Osteoblast (primary cell): ENCODE data around the gene PLEKHH1. TPM values are rescaled to one million over a fixed set of nuclear protein-coding genes. Genes with fewer than 3 reads are reported as not detected.

ENCODE experiments used
- DNase-seq: peaks from one replicate; pipeline ENCODE4 v3.0.0; 2011; ENCODE audit warnings: low spot score, mixed read lengths; ENCODE audit not compliant: insufficient read length; ENCODE audit errors: missing footprints
- H2AFZ ChIP-seq: 2 replicates; pipeline ENCODE4 v1.6.0; 2011; ENCODE audit warnings: mild to moderate bottlenecking, low read length
- H3K27ac ChIP-seq: 2 replicates; pipeline ENCODE4 v1.5.1; 2011; ENCODE audit warnings: mild to moderate bottlenecking, low read depth, low read length, moderate library complexity
- H3K27me3 ChIP-seq: 2 replicates; pipeline ENCODE4 v1.6.0; 2012; ENCODE audit warnings: mild to moderate bottlenecking, control low read depth, inconsistent platforms, low read length, moderate library complexity; ENCODE audit not compliant: insufficient read depth
- H3K36me3 ChIP-seq: 2 replicates; pipeline ENCODE4 v1.5.1; 2011; ENCODE audit warnings: mild to moderate bottlenecking, low read length, control low read depth, moderate library complexity; ENCODE audit not compliant: insufficient read depth
- H3K4me1 ChIP-seq: 2 replicates; pipeline ENCODE4 v1.5.1; 2011; ENCODE audit warnings: mild to moderate bottlenecking, low read length, control low read depth, moderate library complexity; ENCODE audit not compliant: insufficient read depth
- H3K4me2 ChIP-seq: 2 replicates; pipeline ENCODE4 v1.6.0; 2011; ENCODE audit warnings: mild to moderate bottlenecking, low read length; ENCODE audit not compliant: insufficient read depth
- H3K4me3 ChIP-seq: fragments of 200-600 bp; sonication (generic); 3 replicates; pipeline ENCODE4 v1.5.1; 2012; ENCODE audit warnings: mild to moderate bottlenecking, low read length, inconsistent platforms; ENCODE audit not compliant: insufficient read depth
- H3K79me2 ChIP-seq: 2 replicates; pipeline ENCODE4 v1.6.0; 2012; ENCODE audit warnings: mild to moderate bottlenecking, low read length, control low read depth, inconsistent platforms; ENCODE audit not compliant: insufficient read depth
- H3K9me3 ChIP-seq: 2 replicates; pipeline ENCODE4 v1.5.1; 2011; ENCODE audit warnings: low read depth, low read length, control low read depth
- H4K20me1 ChIP-seq: 2 replicates; pipeline ENCODE4 v1.6.0; 2012; ENCODE audit warnings: mild to moderate bottlenecking, low read length, control low read depth; ENCODE audit not compliant: insufficient read depth
- CTCF ChIP-seq: IDR thresholded peaks from 2 replicates; pipeline ENCODE4 v1.5.1; 2011; ENCODE audit warnings: mild to moderate bottlenecking, low read depth, low read length, moderate library complexity; ENCODE audit errors: extremely low read depth
- total RNA-seq: library from RNA; depleted of rRNA; stranded (reverse); fragments of >200 nt; gene quantifications from 2 replicates; pipeline ENCODE4 v1.2.3, GENCODE V29; 2012

PLEKHH1 gene
- total RNA-seq, 1 donor = 1.1 TPM

- Histone ChIP-seq H3K4me2 (peak overlapping the region; percentile 85), H3K27me3 (peaks cover 8% of the 10 kb centered on the region), H3K4me3 (peak overlapping the region; percentile 75), H3K79me2 (no peaks in the 10 kb centered on the region), H4K20me1 (no peaks in the 10 kb centered on the region), H2AFZ (peak overlapping the region; percentile 91), H3K9me3 (no peaks in the 10 kb centered on the region), H3K27ac (no peak overlapping the region), H3K4me1 (peaks cover 3% of the 10 kb centered on the region), H3K36me3 (no peaks in the 10 kb centered on the region)
- no peak for TF ChIP-seq CTCF
- no peak for DNase-seq
Measured at GRCh38 chr14:67532606-67532997, 488 bp upstream of the PLEKHH1 start.

DNA sequence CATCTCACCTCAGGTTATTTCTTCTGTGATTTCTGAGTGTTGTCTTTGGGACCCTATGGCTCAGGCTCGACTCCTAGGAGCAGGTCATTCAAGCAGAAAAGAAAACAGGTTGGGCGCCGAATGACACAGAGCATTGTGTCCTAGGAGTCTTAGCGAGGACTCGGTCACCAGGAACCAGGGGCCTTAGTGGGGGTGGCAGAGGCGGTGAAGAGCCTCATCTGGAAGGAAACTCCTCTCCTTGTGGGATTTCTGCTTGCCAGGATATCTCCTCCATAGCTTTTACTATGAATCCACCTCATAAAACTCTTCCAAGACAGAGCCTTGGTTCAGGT, 630 bp downstream of the PLEKHH1 start:
- H3K4me2 ChIP-seq = peak overlapping the region; percentile 85
- no peak overlapping the region for H2AFZ ChIP-seq
- DNase-seq = peak; percentile 43
- peaks cover 3% of the 10 kb centered on the region for H3K4me1 ChIP-seq
- H3K27ac ChIP-seq = no peak overlapping the region
- peaks cover 13% of the 10 kb centered on the region for H3K27me3 ChIP-seq
- no peak for TF ChIP-seq CTCF
- H3K79me2 ChIP-seq = no peaks in the 10 kb centered on the region
- no peaks in the 10 kb centered on the region for H3K9me3 ChIP-seq
- peak overlapping the region; percentile 75 for H3K4me3 ChIP-seq
- no peaks in the 10 kb centered on the region for H3K36me3 ChIP-seq
- no peaks in the 10 kb centered on the region for H4K20me1 ChIP-seq

DNA sequence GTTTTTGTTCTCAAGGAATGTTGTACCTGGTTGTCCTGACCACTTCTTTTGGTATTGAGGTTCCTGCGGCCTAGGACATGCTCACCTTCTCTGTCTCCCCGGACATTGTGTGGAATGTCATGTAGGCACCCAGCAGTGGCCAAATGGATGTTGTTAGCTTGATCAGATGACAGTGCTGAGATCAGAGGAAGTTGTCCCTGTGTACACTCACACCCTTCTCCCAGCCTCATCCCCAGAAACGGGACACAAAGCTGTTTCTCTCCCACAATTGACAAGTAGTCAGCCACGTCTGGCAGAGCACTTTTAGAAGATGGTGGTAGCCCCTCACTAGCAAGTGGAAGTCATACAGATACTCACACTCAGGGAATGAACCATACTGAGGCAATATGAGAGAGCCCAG, 3.0 kb downstream of the PLEKHH1 start:
- Histone ChIP-seq H3K27me3 (peaks cover 30% of the 10 kb centered on the region), H3K79me2 (no peaks in the 10 kb centered on the region), H3K36me3 (no peaks in the 10 kb centered on the region), H3K4me1 (peaks cover 3% of the 10 kb centered on the region), H3K4me3 (no peak overlapping the region), H2AFZ (no peak overlapping the region), H3K27ac (no peak overlapping the region), H3K4me2 (no peak overlapping the region), H3K9me3 (no peaks in the 10 kb centered on the region), H4K20me1 (no peaks in the 10 kb centered on the region)
- no peak for DNase-seq
- TF ChIP-seq CTCF = no peak

DNA sequence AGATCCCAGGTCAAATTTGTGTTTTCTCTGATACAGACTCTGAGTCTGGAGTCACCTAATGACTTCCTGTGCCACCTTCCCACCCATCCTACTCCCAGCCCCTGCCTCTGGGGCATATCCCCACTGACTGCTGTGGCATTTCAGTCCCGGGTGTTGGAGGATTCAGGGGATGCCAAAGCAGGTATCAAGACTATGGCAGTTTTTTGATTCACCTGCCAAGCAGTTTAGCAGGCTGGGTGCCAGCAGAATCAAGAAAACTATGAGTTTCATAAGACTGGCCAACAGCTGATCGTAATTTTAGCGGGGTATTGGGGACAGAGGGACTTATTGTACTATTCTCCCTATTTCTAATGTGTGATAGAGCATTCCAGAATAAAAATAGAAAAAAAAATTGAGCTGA, 4.6 kb downstream of the PLEKHH1 start:
- peaks cover 39% of the 10 kb centered on the region for H3K27me3 ChIP-seq
- H3K4me1 ChIP-seq = no peaks in the 10 kb centered on the region
- no peaks in the 10 kb centered on the region for H3K79me2 ChIP-seq
- H3K4me3 ChIP-seq = no peak overlapping the region
- no peak overlapping the region for H3K27ac ChIP-seq
- H4K20me1 ChIP-seq = no peaks in the 10 kb centered on the region
- no peak overlapping the region for H2AFZ ChIP-seq
- no peak for DNase-seq
- H3K36me3 ChIP-seq = no peaks in the 10 kb centered on the region
- no peak for TF ChIP-seq CTCF
- no peaks in the 10 kb centered on the region for H3K9me3 ChIP-seq
- no peak overlapping the region for H3K4me2 ChIP-seq
